D721Med (cell line): ENCODE data around the gene PIK3CB.
"Not testable (repeated sequence)": the region's sequence is repeated elsewhere in the genome, so short reads cannot be mapped to it uniquely, and the experiment has no call there.

ENCODE experiments used
- DNase-seq: peaks from one replicate; pipeline ENCODE4 v3.0.0; 2011; ENCODE audit warnings: low spot score; ENCODE audit not compliant: insufficient read length
- FAIRE-seq: peaks from 2 replicates; lab custom pipeline; 2011; peaks lifted over from hg19 to GRCh38; lab: Jason Lieb, UNC
- CTCF ChIP-seq: IDR thresholded peaks from 2 replicates; pipeline ENCODE4 v1.5.1; 2012; ENCODE audit warnings: mild to moderate bottlenecking, control low read depth; ENCODE audit not compliant: insufficient read depth; ENCODE audit errors: missing control alignments

Gene PIK3CB

GRCh38 chr3:138800248-138800647 is 34.5 kb downstream of the PIK3CB start:
- no peak for DNase-seq
- no peak for TF ChIP-seq CTCF
- FAIRE-seq: no peak

GRCh38 chr3:138799822-138800221 is 34.9 kb downstream of the PIK3CB start:
- DNase-seq (no peak), FAIRE-seq (no peak)
- no peak for TF ChIP-seq CTCF

GRCh38 chr3:138797508-138798038 is 37.2 kb downstream of the PIK3CB start:
- DNase-seq (no peak), FAIRE-seq (no peak)
- TF ChIP-seq CTCF: no peak

GRCh38 chr3:138796761-138797160 is 38.0 kb downstream of the PIK3CB start:
- FAIRE-seq: no peak
- TF ChIP-seq CTCF: no peak
- no peak for DNase-seq

GRCh38 chr3:138786788-138787271 is 47.9 kb downstream of the PIK3CB start:
- FAIRE-seq (no peak), DNase-seq (no peak)

GRCh38 chr3:138785951-138786350 is 48.8 kb downstream of the PIK3CB start:
- FAIRE-seq: no peak
- TF ChIP-seq CTCF: no peak
- DNase-seq: no peak

More at GRCh38 chr3:138786788-138787271, 47.9 kb downstream of the PIK3CB start:
- TF ChIP-seq CTCF: no peak

GRCh38 chr3:138785362-138785857 is 49.3 kb downstream of the PIK3CB start:
- FAIRE-seq, DNase-seq: not testable (repeated sequence)
